GM06990 (cell line): ENCODE measurements around the gene CACNB2.
A peak's percentile ranks its signal among the peaks of the same experiment; 100 is the strongest.

ENCODE experiments used
- DNase-seq: peaks from one replicate; pipeline ENCODE4 v3.0.0-alpha.2; 2011; ENCODE audit not compliant: insufficient read length; ENCODE audit errors: extremely low read depth
- H3K27me3 ChIP-seq: replicated peaks from 2 replicates; pipeline ENCODE4 v1.6.0; 2011; ENCODE audit warnings: low read length; ENCODE audit not compliant: control insufficient read depth, insufficient read depth
- H3K36me3 ChIP-seq: 2 replicates; pipeline ENCODE4 v1.5.1; 2011; ENCODE audit warnings: low read length; ENCODE audit not compliant: control insufficient read depth, insufficient read depth
- H3K4me3 ChIP-seq: replicated peaks from 2 replicates; pipeline ENCODE4 v1.5.1; 2011; ENCODE audit warnings: low read depth, mild to moderate bottlenecking, control low read depth, low read length
- TF ChIP-seq, protein P1 (sequence below): IDR thresholded peaks from 2 replicates; pipeline ENCODE4 v1.5.1; 2011; ENCODE audit warnings: low read length, control low read depth, mild to moderate bottlenecking, inconsistent platforms; ENCODE audit not compliant: insufficient read depth, poor library complexity, severe bottlenecking

The CACNB2 gene

GRCh38 chr10:18446205-18446604 is 306.0 kb downstream of the CACNB2 start:
- Histone ChIP-seq H3K27me3 (no peaks in the 10 kb centered on the region), H3K36me3 (no peaks in the 10 kb centered on the region), H3K4me3 (no peak overlapping the region)
- TF ChIP-seq, protein P1, sequence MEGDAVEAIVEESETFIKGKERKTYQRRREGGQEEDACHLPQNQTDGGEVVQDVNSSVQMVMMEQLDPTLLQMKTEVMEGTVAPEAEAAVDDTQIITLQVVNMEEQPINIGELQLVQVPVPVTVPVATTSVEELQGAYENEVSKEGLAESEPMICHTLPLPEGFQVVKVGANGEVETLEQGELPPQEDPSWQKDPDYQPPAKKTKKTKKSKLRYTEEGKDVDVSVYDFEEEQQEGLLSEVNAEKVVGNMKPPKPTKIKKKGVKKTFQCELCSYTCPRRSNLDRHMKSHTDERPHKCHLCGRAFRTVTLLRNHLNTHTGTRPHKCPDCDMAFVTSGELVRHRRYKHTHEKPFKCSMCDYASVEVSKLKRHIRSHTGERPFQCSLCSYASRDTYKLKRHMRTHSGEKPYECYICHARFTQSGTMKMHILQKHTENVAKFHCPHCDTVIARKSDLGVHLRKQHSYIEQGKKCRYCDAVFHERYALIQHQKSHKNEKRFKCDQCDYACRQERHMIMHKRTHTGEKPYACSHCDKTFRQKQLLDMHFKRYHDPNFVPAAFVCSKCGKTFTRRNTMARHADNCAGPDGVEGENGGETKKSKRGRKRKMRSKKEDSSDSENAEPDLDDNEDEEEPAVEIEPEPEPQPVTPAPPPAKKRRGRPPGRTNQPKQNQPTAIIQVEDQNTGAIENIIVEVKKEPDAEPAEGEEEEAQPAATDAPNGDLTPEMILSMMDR = no peak
- no peak for DNase-seq

- TF ChIP-seq, protein P1 = no peak
- no peak for DNase-seq
- no peak overlapping the region for H3K4me3 ChIP-seq
- no peaks in the 10 kb centered on the region for H3K27me3 ChIP-seq
- H3K36me3 ChIP-seq = no peaks in the 10 kb centered on the region
Observed at GRCh38 chr10:18449611-18450026, 309.4 kb downstream of the CACNB2 start.

- no peaks in the 10 kb centered on the region for H3K36me3 ChIP-seq
- H3K4me3 ChIP-seq = no peak overlapping the region
- DNase-seq = no peak
- H3K27me3 ChIP-seq = no peaks in the 10 kb centered on the region
- TF ChIP-seq, protein P1 = no peak
Observed at GRCh38 chr10:18450298-18450697, 310.1 kb downstream of the CACNB2 start.

- TF ChIP-seq, protein P1 = no peak
- Histone ChIP-seq H3K36me3 (no peaks in the 10 kb centered on the region), H3K4me3 (no peak overlapping the region), H3K27me3 (no peaks in the 10 kb centered on the region)
- no peak for DNase-seq
Observed at GRCh38 chr10:18455086-18455884, 315.1 kb downstream of the CACNB2 start.

GRCh38 chr10:18456984-18457383 is 316.8 kb downstream of the CACNB2 start:
- Histone ChIP-seq H3K4me3 (no peak overlapping the region), H3K27me3 (no peaks in the 10 kb centered on the region), H3K36me3 (no peaks in the 10 kb centered on the region)
- peak; percentile 22 for DNase-seq
- TF ChIP-seq, protein P1 = no peak

DNA sequence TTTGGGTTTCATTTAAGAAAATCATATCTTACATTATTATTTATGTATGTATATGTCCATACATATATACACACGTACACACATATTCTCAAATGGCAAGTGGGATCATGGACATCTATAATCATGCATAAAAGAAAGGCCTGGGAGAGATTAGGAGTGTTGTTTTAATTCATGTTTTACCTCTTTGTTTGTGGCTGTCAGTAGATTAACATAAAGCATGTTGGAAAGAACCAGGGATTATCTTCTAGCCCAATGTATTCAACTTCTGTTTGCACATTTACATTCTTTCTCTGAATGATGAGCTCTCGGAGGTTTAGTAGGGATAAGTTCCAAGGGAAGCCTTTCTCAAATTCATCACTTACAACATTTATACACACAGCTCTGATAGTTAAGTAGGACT is 319.8 kb downstream of the CACNB2 start:
- Histone ChIP-seq H3K27me3 (no peaks in the 10 kb centered on the region), H3K4me3 (no peak overlapping the region), H3K36me3 (no peaks in the 10 kb centered on the region)
- TF ChIP-seq, protein P1 = no peak
- DNase-seq = no peak
